ENCODE measurements around the gene SEMA6B. TPM values are rescaled to one million over a fixed set of nuclear protein-coding genes. Genes with fewer than 3 reads are reported as not detected.

SEMA6B gene
- total and polyA plus RNA-seq, 3 experiments from 2014 or later: 0.55 to 0.91 TPM; not detected in 1

GRCh38 chr19:4504891-4505569, 54.5 kb downstream of the SEMA6B start:
- no peaks in the 10 kb centered on the region for H3K36me3 ChIP-seq (ENCODE audit: insufficient read depth, low read length)
- no peak overlapping the region for H3K4me3 Mint-ChIP-seq
- CTCF ChIA-PET: no interaction called here
- no peaks in the 10 kb centered on the region for H3K4me1 ChIP-seq (ENCODE audit: insufficient read depth, low read length)
- H3K27ac ChIP-seq (ENCODE audit: low read depth, low read length): no peak overlapping the region
- no peak overlapping the region for H3K4me3 ChIP-seq (ENCODE audit: low read length)
- POLR2A ChIA-PET: no interaction called here
- H3K27me3 ChIP-seq (ENCODE audit: insufficient read depth, low read length, poor library complexity, severe bottlenecking): no peaks in the 10 kb centered on the region
- H3K27ac Mint-ChIP-seq: no peak overlapping the region
- no peaks in the 10 kb centered on the region for H3K9me3 Mint-ChIP-seq
- no peaks in the 10 kb centered on the region for H3K27me3 Mint-ChIP-seq
- peaks cover 3 to 39% (median 4%) of the 10 kb centered on the region in 3 donors for H3K36me3 Mint-ChIP-seq
- no peak for DNase-seq
- no peaks in the 10 kb centered on the region for H3K4me1 Mint-ChIP-seq
- no peaks in the 10 kb centered on the region for H3K9me3 ChIP-seq (ENCODE audit: low read length)

- Mint-ChIP-seq H3K4me3 (no peak overlapping the region), H3K27me3 (no peaks in the 10 kb centered on the region), H3K9me3 (no peaks in the 10 kb centered on the region), H3K36me3 (peaks cover 3 to 45% (median 4%) of the 10 kb centered on the region in 3 donors), H3K4me1 (no peaks in the 10 kb centered on the region), H3K27ac (no peak overlapping the region)
- no peak overlapping the region for H3K4me3 ChIP-seq (ENCODE audit: low read length)
- no peaks in the 10 kb centered on the region for H3K4me1 ChIP-seq (ENCODE audit: insufficient read depth, low read length)
- no peaks in the 10 kb centered on the region for H3K36me3 ChIP-seq (ENCODE audit: insufficient read depth, low read length)
- ChIA-PET POLR2A (interaction anchor here (0.6 kb wide), 1 partner anchor 1581 kb away, joined by 3 read pairs; no protein-coding TSS in a partner anchor), CTCF (no interaction called here)
- no peaks in the 10 kb centered on the region for H3K27me3 ChIP-seq (ENCODE audit: insufficient read depth, low read length, poor library complexity, severe bottlenecking)
- no peak overlapping the region for H3K27ac ChIP-seq (ENCODE audit: low read depth, low read length)
- no peaks in the 10 kb centered on the region for H3K9me3 ChIP-seq (ENCODE audit: low read length)
- no peak for DNase-seq
Observed at GRCh38 chr19:4504297-4504701, 55.2 kb downstream of the SEMA6B start.

GRCh38 chr19:4503825-4504170, 55.7 kb downstream of the SEMA6B start:
- peaks cover 3 to 49% (median 4%) of the 10 kb centered on the region in 3 donors for H3K36me3 Mint-ChIP-seq
- Histone ChIP-seq H3K27me3 (ENCODE audit: insufficient read depth, low read length, poor library complexity, severe bottlenecking) (no peaks in the 10 kb centered on the region), H3K36me3 (ENCODE audit: insufficient read depth, low read length) (no peaks in the 10 kb centered on the region), H3K4me1 (ENCODE audit: insufficient read depth, low read length) (no peaks in the 10 kb centered on the region), H3K4me3 (ENCODE audit: low read length) (no peak overlapping the region), H3K27ac (ENCODE audit: low read depth, low read length) (no peak overlapping the region), H3K9me3 (ENCODE audit: low read length) (no peaks in the 10 kb centered on the region)
- H3K9me3 Mint-ChIP-seq: no peaks in the 10 kb centered on the region
- ChIA-PET POLR2A (interaction anchor here (0.6 kb wide), 1 partner anchor 1581 kb away, joined by 3 read pairs; no protein-coding TSS in a partner anchor), CTCF (no interaction called here)
- DNase-seq: no peak
- H3K27ac Mint-ChIP-seq: no peak overlapping the region
- H3K4me1 Mint-ChIP-seq: no peaks in the 10 kb centered on the region
- H3K4me3 Mint-ChIP-seq: no peak overlapping the region
- no peaks in the 10 kb centered on the region for H3K27me3 Mint-ChIP-seq

GRCh38 chr19:4503132-4503824, 56.2 kb downstream of the SEMA6B start:
- Histone ChIP-seq H3K27ac (ENCODE audit: low read depth, low read length) (no peak overlapping the region), H3K27me3 (ENCODE audit: insufficient read depth, low read length, poor library complexity, severe bottlenecking) (no peaks in the 10 kb centered on the region), H3K9me3 (ENCODE audit: low read length) (no peaks in the 10 kb centered on the region), H3K4me3 (ENCODE audit: low read length) (no peak overlapping the region), H3K4me1 (ENCODE audit: insufficient read depth, low read length) (no peaks in the 10 kb centered on the region), H3K36me3 (ENCODE audit: insufficient read depth, low read length) (no peaks in the 10 kb centered on the region)
- H3K4me3 Mint-ChIP-seq: no peak overlapping the region
- H3K36me3 Mint-ChIP-seq: peaks cover 3 to 54% (median 4%) of the 10 kb centered on the region in 3 donors
- ChIA-PET CTCF (no interaction called here), POLR2A (no interaction called here)
- no peaks in the 10 kb centered on the region for H3K9me3 Mint-ChIP-seq
- H3K4me1 Mint-ChIP-seq: no peaks in the 10 kb centered on the region
- H3K27ac Mint-ChIP-seq: no peak overlapping the region
- H3K27me3 Mint-ChIP-seq: no peaks in the 10 kb centered on the region
- no peak for DNase-seq

- no peaks in the 10 kb centered on the region for H3K4me1 ChIP-seq (ENCODE audit: insufficient read depth, low read length)
- ChIA-PET CTCF (no interaction called here), POLR2A (no interaction called here)
- no peak for DNase-seq
- Mint-ChIP-seq H3K27me3 (no peaks in the 10 kb centered on the region), H3K36me3 (peaks cover 3 to 58% (median 4%) of the 10 kb centered on the region in 3 donors), H3K9me3 (no peaks in the 10 kb centered on the region), H3K4me1 (no peaks in the 10 kb centered on the region), H3K27ac (no peak overlapping the region), H3K4me3 (no peak overlapping the region)
- no peaks in the 10 kb centered on the region for H3K36me3 ChIP-seq (ENCODE audit: insufficient read depth, low read length)
- H3K9me3 ChIP-seq (ENCODE audit: low read length): no peaks in the 10 kb centered on the region
- no peak overlapping the region for H3K4me3 ChIP-seq (ENCODE audit: low read length)
- H3K27me3 ChIP-seq (ENCODE audit: insufficient read depth, low read length, poor library complexity, severe bottlenecking): no peaks in the 10 kb centered on the region
- no peak overlapping the region for H3K27ac ChIP-seq (ENCODE audit: low read depth, low read length)
Observed at GRCh38 chr19:4502282-4503131, 57.0 kb downstream of the SEMA6B start.

- no peaks in the 10 kb centered on the region for H3K36me3 ChIP-seq (ENCODE audit: insufficient read depth, low read length)
- H3K9me3 ChIP-seq (ENCODE audit: low read length): no peaks in the 10 kb centered on the region
- H3K27me3 Mint-ChIP-seq: no peaks in the 10 kb centered on the region
- peaks cover 3 to 61% (median 4%) of the 10 kb centered on the region in 3 donors for H3K36me3 Mint-ChIP-seq
- no peak overlapping the region for H3K4me3 Mint-ChIP-seq
- no peaks in the 10 kb centered on the region for H3K4me1 ChIP-seq (ENCODE audit: insufficient read depth, low read length)
- H3K4me1 Mint-ChIP-seq: no peaks in the 10 kb centered on the region
- no peak overlapping the region for H3K4me3 ChIP-seq (ENCODE audit: low read length)
- H3K9me3 Mint-ChIP-seq: no peaks in the 10 kb centered on the region
- DNase-seq: no peak
- no peaks in the 10 kb centered on the region for H3K27me3 ChIP-seq (ENCODE audit: insufficient read depth, low read length, poor library complexity, severe bottlenecking)
- ChIA-PET POLR2A (interaction anchor here (0.6 kb wide), 1 partner anchor 25 kb away, joined by 3 read pairs; no protein-coding TSS in a partner anchor), CTCF (no interaction called here)
- H3K27ac Mint-ChIP-seq: no peak overlapping the region
- no peak overlapping the region for H3K27ac ChIP-seq (ENCODE audit: low read depth, low read length)
Observed at GRCh38 chr19:4501691-4502090, 57.8 kb downstream of the SEMA6B start.

GRCh38 chr19:4500841-4501591, 58.5 kb downstream of the SEMA6B start:
- H3K36me3 ChIP-seq (ENCODE audit: insufficient read depth, low read length): no peaks in the 10 kb centered on the region
- Mint-ChIP-seq H3K9me3 (no peaks in the 10 kb centered on the region), H3K27me3 (no peaks in the 10 kb centered on the region), H3K27ac (no peak overlapping the region), H3K4me1 (no peaks in the 10 kb centered on the region), H3K36me3 (peaks cover 0 to 60% (median 0%) of the 10 kb centered on the region in 3 donors), H3K4me3 (no peak overlapping the region)
- no peak overlapping the region for H3K4me3 ChIP-seq (ENCODE audit: low read length)
- ChIA-PET POLR2A (interaction anchor here (0.6 kb wide), 1 partner anchor 25 kb away, joined by 3 read pairs; no protein-coding TSS in a partner anchor), CTCF (no interaction called here)
- no peaks in the 10 kb centered on the region for H3K9me3 ChIP-seq (ENCODE audit: low read length)
- no peak for DNase-seq
- no peaks in the 10 kb centered on the region for H3K27me3 ChIP-seq (ENCODE audit: insufficient read depth, low read length, poor library complexity, severe bottlenecking)
- no peaks in the 10 kb centered on the region for H3K4me1 ChIP-seq (ENCODE audit: insufficient read depth, low read length)
- H3K27ac ChIP-seq (ENCODE audit: low read depth, low read length): no peak overlapping the region

Data from CD8-positive, alpha-beta memory T cell (primary cell).